Memory B cell (primary cell): Measurements from ENCODE around the gene KCNQ1OT1.

ENCODE experiments used
- ATAC-seq: fragments of 150-1000 bp; cut with Tn5 transposase; 2 replicates; pipeline ENCODE4 v1.10.0; 2021; ENCODE audit warnings: low read depth, mild to moderate bottlenecking, moderate library complexity
- DNase-seq, 2 donors: peaks; one replicate each; pipeline ENCODE4 v3.0.0; 2022; ENCODE audit warnings: low spot score in 2 of 2
- H3K27ac Mint-ChIP-seq: one replicate; pipeline ENCODE4 v1.8.0; 2022; ENCODE audit warnings: mild to moderate bottlenecking, moderate library complexity, mixed read lengths
- H3K27me3 Mint-ChIP-seq: one replicate; pipeline ENCODE4 v1.8.0; 2022; ENCODE audit warnings: mixed read lengths
- H3K36me3 Mint-ChIP-seq: one replicate; pipeline ENCODE4 v1.8.0; 2022; ENCODE audit warnings: mild to moderate bottlenecking, mixed read lengths
- H3K4me1 Mint-ChIP-seq: one replicate; pipeline ENCODE4 v1.8.0; 2022; ENCODE audit warnings: mixed read lengths
- H3K4me3 Mint-ChIP-seq: one replicate; pipeline ENCODE4 v1.8.0; 2022; ENCODE audit warnings: mild to moderate bottlenecking, moderate library complexity, mixed read lengths
- H3K9me3 Mint-ChIP-seq: one replicate; pipeline ENCODE4 v1.8.0; 2022; ENCODE audit warnings: mixed read lengths

KCNQ1OT1 gene

GRCh38 chr11:2581151-2581930, 118.5 kb downstream of the KCNQ1OT1 start:
- no peaks in the 10 kb centered on the region for H3K9me3 Mint-ChIP-seq
- no peaks in the 10 kb centered on the region for H3K27me3 Mint-ChIP-seq
- H3K4me1 Mint-ChIP-seq = no peaks in the 10 kb centered on the region
- no peak overlapping the region for H3K4me3 Mint-ChIP-seq
- DNase-seq (peak in 1 of 2 donors; percentile 5), ATAC-seq (no peak)
- H3K27ac Mint-ChIP-seq = no peak overlapping the region
- peaks cover 4% of the 10 kb centered on the region for H3K36me3 Mint-ChIP-seq

DNA sequence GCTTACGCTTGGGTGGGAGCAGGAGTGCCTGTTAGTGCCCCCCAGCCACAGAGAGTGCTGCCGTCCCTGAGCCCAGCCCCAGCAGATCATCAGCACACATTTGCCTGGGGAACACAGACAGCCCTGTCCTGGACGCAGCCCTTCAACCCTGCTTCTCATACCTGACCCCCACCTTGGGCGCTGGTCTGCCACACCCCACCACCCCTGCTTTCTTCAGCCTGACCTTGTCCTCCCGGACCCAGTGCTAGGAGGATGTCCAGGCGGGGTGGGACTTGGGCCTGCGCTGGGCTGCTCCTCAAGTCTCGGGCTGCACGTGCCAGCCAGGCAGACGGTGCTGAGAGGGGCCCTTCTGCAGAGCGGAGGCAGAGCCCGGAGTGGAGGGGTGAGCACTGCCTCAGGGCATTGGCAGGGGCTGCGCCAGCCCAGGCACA, 119.2 kb downstream of the KCNQ1OT1 start:
- H3K4me3 Mint-ChIP-seq = no peak overlapping the region
- ATAC-seq (no peak), DNase-seq (no peak)
- H3K4me1 Mint-ChIP-seq = no peaks in the 10 kb centered on the region
- H3K9me3 Mint-ChIP-seq = no peaks in the 10 kb centered on the region
- H3K27me3 Mint-ChIP-seq = no peaks in the 10 kb centered on the region
- H3K27ac Mint-ChIP-seq = no peak overlapping the region
- peaks cover 4% of the 10 kb centered on the region for H3K36me3 Mint-ChIP-seq

- DNase-seq = no peak
- Mint-ChIP-seq H3K36me3 (peaks cover 4% of the 10 kb centered on the region), H3K27me3 (no peaks in the 10 kb centered on the region), H3K27ac (no peak overlapping the region), H3K4me3 (no peak overlapping the region), H3K4me1 (no peaks in the 10 kb centered on the region), H3K9me3 (no peaks in the 10 kb centered on the region)
- no peak for ATAC-seq
These were observed 119.8 kb downstream of the KCNQ1OT1 start for GRCh38 chr11:2580061-2580421.

- DNase-seq = no peak
- no peak overlapping the region for H3K4me3 Mint-ChIP-seq
- H3K27me3 Mint-ChIP-seq = no peaks in the 10 kb centered on the region
- no peaks in the 10 kb centered on the region for H3K9me3 Mint-ChIP-seq
- H3K36me3 Mint-ChIP-seq = peaks cover 4% of the 10 kb centered on the region
- no peak for ATAC-seq
- no peaks in the 10 kb centered on the region for H3K4me1 Mint-ChIP-seq
- no peak overlapping the region for H3K27ac Mint-ChIP-seq
These were observed 120.3 kb downstream of the KCNQ1OT1 start for GRCh38 chr11:2579315-2580060.

DNA sequence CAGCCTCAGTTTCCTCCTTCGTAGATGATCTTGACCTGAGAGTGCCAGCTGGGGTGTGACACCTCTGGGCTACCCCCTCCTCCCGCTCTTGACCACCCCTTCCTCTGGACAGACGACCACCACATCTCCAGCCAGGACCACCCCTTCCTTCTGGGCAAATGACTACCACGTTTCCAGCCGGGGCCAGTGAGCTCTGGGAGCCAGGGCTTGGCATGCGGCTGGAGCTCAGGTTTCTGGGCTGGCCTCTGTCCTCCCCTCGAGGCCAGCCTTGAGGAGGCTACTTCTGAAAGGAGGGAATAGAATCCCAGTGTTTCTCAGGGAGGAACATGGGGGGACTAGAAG, 120.9 kb downstream of the KCNQ1OT1 start:
- Mint-ChIP-seq H3K27me3 (no peaks in the 10 kb centered on the region), H3K4me3 (no peak overlapping the region), H3K9me3 (no peaks in the 10 kb centered on the region), H3K36me3 (peaks cover 4% of the 10 kb centered on the region), H3K4me1 (no peaks in the 10 kb centered on the region), H3K27ac (no peak overlapping the region)
- ATAC-seq (no peak), DNase-seq (no peak)

- Mint-ChIP-seq H3K36me3 (peaks cover 5% of the 10 kb centered on the region), H3K27me3 (no peaks in the 10 kb centered on the region), H3K4me1 (no peaks in the 10 kb centered on the region), H3K9me3 (no peaks in the 10 kb centered on the region), H3K27ac (no peak overlapping the region), H3K4me3 (no peak overlapping the region)
- ATAC-seq (no peak), DNase-seq (no peak)
These were observed 121.5 kb downstream of the KCNQ1OT1 start for GRCh38 chr11:2577991-2578928.

GRCh38 chr11:2577031-2577990, 122.5 kb downstream of the KCNQ1OT1 start:
- H3K27me3 Mint-ChIP-seq = no peaks in the 10 kb centered on the region
- no peaks in the 10 kb centered on the region for H3K9me3 Mint-ChIP-seq
- no peaks in the 10 kb centered on the region for H3K4me1 Mint-ChIP-seq
- ATAC-seq (no peak), DNase-seq (no peak)
- H3K4me3 Mint-ChIP-seq = no peak overlapping the region
- H3K36me3 Mint-ChIP-seq = peaks cover 7% of the 10 kb centered on the region
- H3K27ac Mint-ChIP-seq = no peak overlapping the region

DNA sequence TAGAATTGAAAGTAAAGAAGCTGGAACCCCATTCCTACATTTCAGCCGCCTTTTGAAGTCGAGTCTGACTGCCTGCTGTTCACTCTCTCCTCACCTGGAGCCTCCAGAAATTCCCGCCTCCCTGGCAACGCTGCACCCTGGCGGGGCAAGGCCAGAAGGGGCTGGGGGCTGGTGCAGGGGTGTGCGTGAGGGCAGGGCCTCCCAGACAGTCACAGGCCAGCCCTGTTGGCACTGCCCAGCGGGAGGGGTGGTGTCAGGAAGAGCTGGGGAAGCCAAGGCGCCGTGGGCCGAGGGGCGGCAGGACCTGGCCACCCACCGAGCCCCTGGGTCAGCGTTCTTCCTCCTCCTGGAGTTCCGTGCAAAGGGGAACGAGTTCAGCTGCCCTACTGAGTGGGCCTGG, 123.2 kb downstream of the KCNQ1OT1 start:
- no peak overlapping the region for H3K4me3 Mint-ChIP-seq
- DNase-seq = no peak
- no peaks in the 10 kb centered on the region for H3K27me3 Mint-ChIP-seq

GRCh38 chr11:2576111-2576510, 123.7 kb downstream of the KCNQ1OT1 start:
- Mint-ChIP-seq H3K27ac (no peak overlapping the region), H3K4me1 (no peaks in the 10 kb centered on the region), H3K4me3 (no peak overlapping the region), H3K27me3 (no peaks in the 10 kb centered on the region), H3K9me3 (no peaks in the 10 kb centered on the region), H3K36me3 (peaks cover 7% of the 10 kb centered on the region)
- DNase-seq (no peak), ATAC-seq (no peak)

More for the DNA sequence above, 123.2 kb downstream of the KCNQ1OT1 start:
- Mint-ChIP-seq H3K27ac (no peak overlapping the region), H3K9me3 (no peaks in the 10 kb centered on the region), H3K36me3 (peaks cover 7% of the 10 kb centered on the region), H3K4me1 (no peaks in the 10 kb centered on the region)
- no peak for ATAC-seq

DNA sequence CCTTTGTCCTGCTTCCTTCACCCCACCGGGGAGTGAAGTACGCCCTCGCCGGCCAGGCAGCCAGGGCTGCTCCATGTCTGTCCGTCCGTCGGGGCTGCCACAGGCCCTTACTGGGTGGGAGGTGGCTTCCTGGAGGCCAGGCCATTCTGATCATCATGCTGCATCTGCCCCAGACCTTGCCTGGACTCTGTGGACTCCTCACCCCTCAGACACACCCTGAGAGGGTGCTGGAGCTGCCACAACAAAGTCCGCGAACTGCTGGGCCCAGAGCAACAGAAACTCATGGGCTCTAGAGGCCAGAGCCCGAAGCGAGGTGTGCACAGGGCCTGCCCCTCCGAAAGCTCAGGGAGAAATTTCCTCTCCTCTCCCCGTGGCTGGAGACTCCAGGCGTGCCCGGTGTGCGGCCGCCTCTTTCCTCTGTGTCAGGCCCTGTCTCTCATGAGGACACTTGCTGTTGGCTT, 124.2 kb downstream of the KCNQ1OT1 start:
- peaks cover 7% of the 10 kb centered on the region for H3K36me3 Mint-ChIP-seq
- no peak for DNase-seq
- no peaks in the 10 kb centered on the region for H3K27me3 Mint-ChIP-seq
- no peak for ATAC-seq
- H3K9me3 Mint-ChIP-seq = no peaks in the 10 kb centered on the region
- no peak overlapping the region for H3K27ac Mint-ChIP-seq
- no peak overlapping the region for H3K4me3 Mint-ChIP-seq
- no peaks in the 10 kb centered on the region for H3K4me1 Mint-ChIP-seq

DNA sequence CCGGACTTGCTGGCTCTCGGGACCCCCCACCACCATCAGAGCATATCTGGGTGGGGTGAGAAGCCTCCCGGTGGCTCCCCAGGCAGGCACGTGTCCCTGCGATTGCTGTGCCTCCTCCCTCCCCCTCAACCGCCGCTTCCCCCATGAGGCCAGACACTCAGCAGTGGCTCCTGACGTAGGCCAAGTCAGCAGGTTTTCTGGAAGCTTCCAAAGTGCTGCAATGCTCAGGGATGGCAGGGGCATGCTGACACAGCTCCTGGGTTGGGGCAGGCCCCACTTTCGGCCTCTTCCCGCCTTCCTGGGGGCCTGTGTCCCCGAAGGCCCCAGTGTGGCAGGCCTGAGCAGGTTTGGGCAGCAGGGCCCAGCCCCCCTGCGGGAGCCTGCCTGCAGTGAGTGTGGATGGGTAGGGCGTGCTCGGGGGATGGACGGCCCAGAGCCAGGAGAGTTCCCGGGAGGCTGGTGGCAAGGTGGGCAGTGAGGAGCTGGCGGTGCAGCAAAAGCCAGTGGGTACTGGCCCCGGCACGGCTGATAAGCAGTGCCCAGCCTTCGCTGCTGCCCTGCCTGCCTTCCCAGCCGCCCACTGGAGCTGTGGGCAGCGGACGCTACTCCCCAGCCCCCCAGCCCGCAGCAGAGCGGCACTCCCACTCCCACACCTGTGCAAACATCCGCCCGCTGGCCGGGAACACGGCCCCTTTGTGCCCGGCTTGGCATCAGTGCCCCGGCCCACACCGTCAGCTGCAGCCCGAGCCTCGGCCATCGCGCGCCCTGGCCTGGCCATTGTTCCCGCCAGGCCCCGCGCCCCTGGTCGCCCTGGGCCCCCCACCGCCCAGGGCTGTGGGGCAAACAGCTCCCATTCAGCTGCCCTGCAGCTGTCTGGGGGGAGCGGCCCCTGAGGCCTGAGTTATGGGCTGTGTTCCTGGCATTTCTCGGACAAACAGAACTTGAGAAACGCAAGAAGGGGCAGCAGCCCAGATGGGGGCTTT, 125.0 kb downstream of the KCNQ1OT1 start:
- Mint-ChIP-seq H3K27ac (no peak overlapping the region), H3K4me1 (no peaks in the 10 kb centered on the region), H3K36me3 (peaks cover 7% of the 10 kb centered on the region), H3K9me3 (no peaks in the 10 kb centered on the region), H3K27me3 (no peaks in the 10 kb centered on the region), H3K4me3 (no peak overlapping the region)
- no peak for ATAC-seq
- no peak for DNase-seq

DNA sequence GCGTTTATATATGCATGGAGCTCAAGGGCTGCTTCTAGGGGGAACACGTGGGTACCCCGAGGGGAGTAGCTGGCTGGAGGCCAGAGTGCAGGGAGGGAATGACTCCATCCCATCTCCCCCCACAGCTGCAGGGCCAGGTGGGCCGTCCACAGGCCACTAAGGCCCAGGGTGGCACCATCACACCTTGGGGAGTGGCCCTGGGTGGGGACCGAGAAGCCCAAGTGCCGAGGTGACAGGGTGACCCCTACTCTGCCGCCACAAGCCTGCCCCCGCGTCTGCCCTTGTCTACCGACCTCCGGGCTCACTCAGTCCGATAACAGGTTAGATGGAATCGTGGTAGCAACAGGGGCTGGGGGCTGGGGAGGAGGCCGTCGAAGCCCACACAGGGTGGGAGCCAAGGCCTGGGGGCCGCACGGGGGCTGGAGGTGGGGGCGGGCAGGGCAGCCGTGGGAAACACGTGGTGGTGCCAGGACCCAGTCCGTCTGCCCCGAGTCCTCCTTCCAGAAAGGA, 125.7 kb downstream of the KCNQ1OT1 start:
- ATAC-seq = no peak
- Mint-ChIP-seq H3K4me3 (no peak overlapping the region), H3K36me3 (peaks cover 7% of the 10 kb centered on the region), H3K4me1 (no peaks in the 10 kb centered on the region), H3K27me3 (no peaks in the 10 kb centered on the region), H3K9me3 (no peaks in the 10 kb centered on the region), H3K27ac (no peak overlapping the region)
- no peak for DNase-seq
